ENCODE measurements around the gene PTCD2. TPM values are rescaled to one million over a fixed set of nuclear protein-coding genes. Genes with fewer than 3 reads are reported as not detected.

Gene PTCD2
- total RNA-seq, 4 donors from 2014 or later = 3.1 to 8.7 (median 5.7) TPM

GRCh38 chr5:72407078-72407477 lies 86.9 kb downstream of the PTCD2 start:
- DNase-seq = no peak
- TF ChIP-seq CTCF (IDR thresholded peaks at IDR 0.05) = no peak
- no peak for TF ChIP-seq POLR2A (IDR thresholded peaks at IDR 0.05)
- H3K4me3 ChIP-seq = no peak overlapping the region
- H3K27me3 ChIP-seq = no peaks in the 10 kb centered on the region
- intact Hi-C loops (cut with DNase I) = no loop called here
- no peak overlapping the region for H3K27ac ChIP-seq
- no peaks in the 10 kb centered on the region for H3K36me3 ChIP-seq
- WGBS, 2 donors = 70 to 72% methylated on average over 3 of the region's 3 CpGs
- H3K9me3 ChIP-seq = peaks cover 0 to 3% (median 0%) of the 10 kb centered on the region in 3 donors
- peaks cover 0 to 13% (median 3%) of the 10 kb centered on the region in 3 donors for H3K4me1 ChIP-seq

GRCh38 chr5:72407541-72407940 lies 87.4 kb downstream of the PTCD2 start:
- H3K4me3 ChIP-seq = no peak overlapping the region
- H3K36me3 ChIP-seq = no peaks in the 10 kb centered on the region
- no peaks in the 10 kb centered on the region for H3K9me3 ChIP-seq
- peaks cover 0 to 9% (median 3%) of the 10 kb centered on the region in 3 donors for H3K4me1 ChIP-seq
- no peak for TF ChIP-seq CTCF (IDR thresholded peaks at IDR 0.05)
- TF ChIP-seq POLR2A (IDR thresholded peaks at IDR 0.05) = no peak
- H3K27ac ChIP-seq = no peak overlapping the region
- no peaks in the 10 kb centered on the region for H3K27me3 ChIP-seq
- no peak for DNase-seq
- intact Hi-C loops (cut with DNase I) = no loop called here
- 64 to 69% methylated on average over 2 of the region's 2 CpGs for WGBS, 2 donors

GRCh38 chr5:72408127-72408526 lies 88.0 kb downstream of the PTCD2 start:
- 79 to 91% methylated on average over 5 of the region's 5 CpGs for WGBS, 2 donors
- intact Hi-C loops (cut with DNase I) = no loop called here

GRCh38 chr5:72408603-72409002 lies 88.4 kb downstream of the PTCD2 start:
- Histone ChIP-seq H3K27ac (no peak overlapping the region), H3K4me3 (no peak overlapping the region), H3K9me3 (no peaks in the 10 kb centered on the region), H3K36me3 (no peaks in the 10 kb centered on the region), H3K4me1 (no peaks in the 10 kb centered on the region), H3K27me3 (no peaks in the 10 kb centered on the region)
- no peak for DNase-seq
- 69 to 73% methylated on average over 4 of the region's 4 CpGs for WGBS, 2 donors
- TF ChIP-seq POLR2A (IDR thresholded peaks at IDR 0.05) (no peak), CTCF (IDR thresholded peaks at IDR 0.05) (no peak)
- intact Hi-C loops (cut with DNase I) = no loop called here

More at GRCh38 chr5:72408127-72408526, 88.0 kb downstream of the PTCD2 start:
- H3K27ac ChIP-seq = no peak overlapping the region
- H3K4me3 ChIP-seq = no peak overlapping the region
- TF ChIP-seq POLR2A (IDR thresholded peaks at IDR 0.05) (no peak), CTCF (IDR thresholded peaks at IDR 0.05) (no peak)
- H3K4me1 ChIP-seq = peaks cover 0 to 3% (median 0%) of the 10 kb centered on the region in 3 donors
- H3K27me3 ChIP-seq = no peaks in the 10 kb centered on the region
- DNase-seq = no peak
- H3K9me3 ChIP-seq = no peaks in the 10 kb centered on the region
- H3K36me3 ChIP-seq = no peaks in the 10 kb centered on the region

- H3K36me3 ChIP-seq = no peaks in the 10 kb centered on the region
- intact Hi-C loops (cut with DNase I) = no loop called here
- no peak overlapping the region for H3K4me3 ChIP-seq
- H3K4me1 ChIP-seq = no peaks in the 10 kb centered on the region
- no peaks in the 10 kb centered on the region for H3K27me3 ChIP-seq
- WGBS, 2 donors = 76 to 80% methylated on average over 4 of the region's 4 CpGs
- no peak for DNase-seq
- TF ChIP-seq CTCF (IDR thresholded peaks at IDR 0.05) (no peak), POLR2A (IDR thresholded peaks at IDR 0.05) (no peak)
- no peaks in the 10 kb centered on the region for H3K9me3 ChIP-seq
- H3K27ac ChIP-seq = no peak overlapping the region
These were observed 90.6 kb downstream of the PTCD2 start for GRCh38 chr5:72410688-72411295.

Measured in esophagus squamous epithelium (tissue), 5 donors.